ENCODE measurements around the gene ZC3H14.

GRCh38 chr14:88669346-88669745 is 106.5 kb downstream of the ZC3H14 start:
- TF ChIP-seq CTCF (IDR thresholded peaks at IDR 0.05), result no peak
- TF ChIP-seq POLR2A (IDR thresholded peaks at IDR 0.05), result no peak
